22Rv1 (cell line): ENCODE data around the gene PRPSAP2.
"Not testable (repeated sequence)": the region's sequence is repeated elsewhere in the genome, so short reads cannot be mapped to it uniquely, and the experiment has no call there.

ENCODE experiments used
- CTCF ChIP-seq: fragments of 450-650 bp; IDR thresholded peaks from 2 replicates; pipeline ENCODE4 v1.5.1; 2017; ENCODE audit warnings: mild to moderate bottlenecking
- ZFX ChIP-seq: fragments of 450-650 bp; IDR thresholded peaks from 2 replicates; pipeline ENCODE4 v1.6.1; 2017; ENCODE audit warnings: antibody characterized with exemption, borderline replicate concordance

- not testable (repeated sequence) for TF ChIP-seq CTCF, ZFX
These were observed 30.3 kb upstream of the PRPSAP2 start for GRCh38 chr17:18827613-18828012.
